Islet precursor cell (in vitro differentiated cells): ENCODE data around the gene OR6C6.
"Not testable (repeated sequence)": the region's sequence is repeated elsewhere in the genome, so short reads cannot be mapped to it uniquely, and the experiment has no call there.

ENCODE experiments used
- DNase-seq: peaks from one replicate; pipeline ENCODE4 v3.0.0-alpha.2; 2018

Gene OR6C6

DNA sequence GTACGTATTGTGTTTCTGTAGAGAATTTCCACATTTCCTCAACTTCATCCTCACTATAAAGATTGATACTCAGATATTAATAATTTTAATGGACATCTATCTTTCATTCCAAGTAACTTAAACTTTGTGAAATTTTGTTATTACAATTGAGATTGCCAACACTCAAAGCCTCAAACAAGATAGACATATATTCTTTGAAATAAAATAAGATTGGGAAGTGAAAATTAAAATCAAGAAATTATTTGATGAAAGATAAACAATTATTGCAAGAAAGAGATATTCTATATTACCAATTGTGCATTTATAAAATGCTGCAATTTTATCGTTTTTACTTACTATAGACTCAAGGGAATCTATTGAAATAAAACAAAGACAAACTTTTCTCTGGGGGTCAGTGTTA, at the start of gene OR6C6:
Gene OR6C6 (minus strand): TSS at position 101 of the 400 bp plus-strand sequence. CDS start 1,337 bp downstream, outside the sequence.
- no peak for DNase-seq

DNA sequence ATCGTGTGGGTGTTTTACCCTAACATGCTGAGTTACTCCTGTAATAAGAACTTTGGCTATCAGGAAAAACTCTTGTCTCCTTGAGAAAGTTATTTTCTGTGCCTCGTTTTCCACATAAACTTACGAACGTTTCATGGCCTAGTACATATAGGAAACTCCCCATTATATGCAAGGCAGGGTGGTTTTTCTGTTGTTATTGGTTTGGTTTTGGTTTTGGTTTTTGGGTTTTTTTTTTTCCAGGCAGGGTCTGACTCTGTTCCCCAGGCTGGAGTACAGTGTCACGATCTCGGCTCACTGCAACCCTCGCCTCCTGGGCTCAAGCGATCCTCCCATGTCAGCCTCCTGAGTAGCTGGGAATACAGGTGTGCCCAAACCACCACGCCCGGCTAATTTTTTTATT, 39.6 kb upstream of the OR6C6 start:
- DNase-seq: no peak

DNA sequence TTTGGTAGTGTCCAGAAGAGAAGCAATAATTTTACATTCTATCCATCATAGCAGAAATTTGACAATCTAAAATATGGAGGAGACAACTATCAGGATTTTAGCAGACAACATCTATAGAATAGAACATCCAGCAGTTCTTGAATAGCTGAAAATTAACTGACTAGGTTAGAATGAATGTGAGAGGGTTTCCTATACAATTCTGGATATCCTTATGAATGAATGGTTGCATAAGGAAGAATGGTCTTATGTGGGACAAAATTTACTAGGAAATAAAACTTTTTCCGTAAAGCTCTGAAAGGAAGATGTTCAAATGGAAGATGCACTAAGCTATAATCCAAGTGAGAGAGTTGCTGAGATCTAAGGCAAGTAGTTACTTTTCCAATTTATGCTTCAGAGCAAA, 34.1 kb upstream of the OR6C6 start, which contains the start of gene OR6C3:
Gene OR6C3 (plus strand): TSS at position 301 of the 400 bp plus-strand sequence. CDS start 955 bp downstream, outside the sequence.
- DNase-seq: no peak

DNA sequence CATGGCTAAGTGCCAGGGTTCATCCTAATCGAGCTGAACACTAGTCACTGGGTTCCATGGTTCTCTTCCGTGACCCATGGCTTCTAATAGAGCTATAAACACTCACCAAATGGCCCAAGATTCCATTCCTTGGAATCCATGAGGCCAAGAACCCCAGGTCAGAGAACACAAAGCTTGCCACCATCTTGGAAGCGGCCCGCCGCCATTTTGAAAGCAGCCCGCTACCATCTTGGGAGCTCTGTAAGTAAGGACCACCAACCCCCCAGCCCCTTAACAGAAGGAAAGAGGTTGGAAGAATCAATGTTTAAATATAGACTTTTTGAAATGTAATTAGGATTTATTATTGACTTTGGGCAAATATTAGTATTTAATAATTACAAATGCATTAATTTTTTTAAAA, 29.4 kb upstream of the OR6C6 start:
- not testable (repeated sequence) for DNase-seq

DNA sequence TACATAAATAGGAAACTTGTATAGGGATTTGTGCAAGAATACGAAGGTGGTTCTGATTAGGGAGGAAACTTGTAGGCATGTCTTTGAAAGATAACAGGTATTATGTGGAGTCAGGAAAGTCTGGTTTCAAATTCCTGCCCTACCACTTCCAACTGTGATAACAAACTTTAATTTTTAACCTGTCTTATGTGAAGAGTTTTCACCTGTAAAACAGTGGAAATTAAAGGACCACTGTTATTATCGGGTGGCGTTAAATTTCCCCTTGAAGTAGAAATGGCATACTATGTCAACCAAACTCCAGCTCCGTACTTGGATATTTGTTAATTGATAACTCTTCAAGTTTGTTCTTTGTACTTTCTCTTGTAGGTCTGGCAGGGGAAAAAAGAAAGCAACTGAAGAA, 23.8 kb upstream of the OR6C6 start:
- DNase-seq: no peak

DNA sequence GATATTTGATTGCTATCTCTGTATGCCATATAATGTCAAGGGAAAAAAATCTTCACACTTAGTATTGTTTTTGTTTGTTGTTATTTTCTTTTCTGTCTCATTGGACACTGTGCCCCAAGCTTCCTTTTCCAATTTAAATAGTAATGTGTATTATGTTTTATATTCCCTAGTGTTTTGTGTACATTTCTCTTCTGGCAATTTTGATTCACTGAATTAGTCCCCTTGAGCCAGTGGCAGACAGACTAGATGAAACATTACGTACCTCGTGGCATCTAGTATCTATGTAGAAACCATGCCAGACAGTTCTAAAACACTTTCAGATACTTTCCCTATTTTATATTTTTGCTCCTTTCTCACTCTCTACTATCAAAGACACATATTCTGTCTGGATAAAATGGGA, 17.7 kb upstream of the OR6C6 start, which contains the start of gene OR6C1:
Gene OR6C1 (plus strand): TSS at position 301 of the 400 bp plus-strand sequence. CDS start 6,257 bp downstream, outside the sequence.
- DNase-seq: no peak

DNA sequence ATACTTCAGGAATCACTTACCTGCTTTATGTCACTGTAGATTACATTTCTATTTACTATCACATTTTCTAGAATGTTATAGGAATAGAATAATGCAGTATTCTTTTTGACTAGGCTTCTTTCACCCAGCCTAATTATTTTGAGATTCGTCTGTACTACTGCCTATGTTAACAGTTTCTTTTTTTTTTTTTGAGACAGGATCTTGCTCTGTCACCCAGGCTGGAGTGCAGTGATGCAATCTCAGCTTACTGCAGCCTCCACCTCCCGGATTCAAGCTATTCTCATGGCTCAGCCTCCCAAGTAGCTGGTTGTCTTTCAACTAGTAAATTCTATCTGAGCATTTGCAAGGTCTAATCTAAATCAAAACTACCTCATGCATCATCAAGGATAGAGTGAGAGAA, 6.4 kb downstream of the OR6C6 start:
- DNase-seq: no peak

DNA sequence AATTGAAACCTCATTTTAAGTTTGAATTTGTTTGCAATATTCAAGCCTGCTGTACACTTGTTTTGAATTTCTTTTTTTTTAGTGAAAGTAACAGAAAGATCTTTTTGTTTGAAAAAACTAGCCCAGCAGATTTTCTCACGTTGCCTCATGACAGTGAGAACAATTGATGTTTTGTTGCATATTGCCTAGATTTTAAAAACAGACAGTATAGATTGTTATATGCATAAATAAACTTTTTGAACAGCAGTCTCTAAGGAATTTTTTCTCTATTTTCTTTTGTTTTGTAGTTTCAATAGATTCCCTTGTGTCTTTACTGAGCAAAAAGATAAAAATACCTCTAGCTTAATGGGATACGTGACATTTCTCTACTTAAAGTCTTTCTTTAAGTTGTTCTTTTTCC, 15.4 kb downstream of the OR6C6 start:
- no peak for DNase-seq

DNA sequence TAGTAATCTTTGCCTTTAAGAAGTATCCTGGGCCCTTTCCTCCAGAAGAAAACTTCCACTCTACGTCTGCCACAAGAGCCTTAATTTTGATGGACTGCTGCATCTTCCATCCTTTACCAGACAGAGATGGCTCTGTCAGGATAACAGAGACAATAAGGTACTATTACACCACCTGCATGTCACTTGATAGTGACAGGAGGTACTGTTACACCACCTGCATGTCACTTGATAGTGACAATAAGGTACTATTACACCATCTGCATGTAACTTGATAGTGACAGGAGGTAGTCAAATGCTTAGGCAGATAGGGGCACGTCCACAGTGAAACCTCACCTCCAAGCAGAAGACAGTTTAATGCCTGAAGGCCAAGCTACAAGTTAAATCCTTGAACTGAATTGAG, 38.1 kb downstream of the OR6C6 start:
- no peak for DNase-seq

DNA sequence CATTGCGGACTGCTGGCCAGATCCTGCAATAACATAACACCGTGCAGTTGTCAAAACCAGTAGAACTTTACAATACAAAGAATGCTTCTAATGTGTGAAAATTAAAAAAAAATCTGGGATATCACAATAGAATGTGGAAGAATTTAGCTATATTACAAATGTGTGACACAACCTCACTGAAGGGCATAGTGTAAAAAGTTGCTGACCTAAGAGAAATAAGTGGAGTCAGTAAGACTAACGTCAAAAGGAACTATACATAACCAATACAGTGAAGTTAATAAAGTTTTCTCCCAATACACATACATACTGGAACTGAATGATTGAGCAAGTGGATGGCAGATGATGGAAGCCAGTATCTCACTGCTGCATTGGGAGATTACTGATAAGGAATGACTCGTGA, 39.5 kb downstream of the OR6C6 start:
- DNase-seq: no peak

DNA sequence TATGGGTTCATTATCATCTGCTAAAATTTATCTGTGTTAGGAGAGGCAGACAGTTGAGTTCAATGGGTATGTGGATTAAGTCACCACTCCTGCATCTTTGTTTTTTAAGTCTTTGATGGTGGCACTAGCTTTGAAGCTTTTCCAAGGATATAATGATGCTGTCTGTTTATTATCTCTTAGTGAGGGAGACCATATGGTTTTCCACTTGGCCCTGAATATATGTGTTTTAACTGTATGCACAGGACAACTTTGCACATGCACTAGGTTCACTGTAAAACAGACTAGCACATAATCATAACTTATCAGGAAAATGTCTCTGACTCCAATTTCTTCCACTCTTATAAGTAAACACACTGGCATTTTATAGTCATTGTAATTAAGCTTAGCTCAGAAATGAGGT, 43.1 kb downstream of the OR6C6 start:
- no peak for DNase-seq

DNA sequence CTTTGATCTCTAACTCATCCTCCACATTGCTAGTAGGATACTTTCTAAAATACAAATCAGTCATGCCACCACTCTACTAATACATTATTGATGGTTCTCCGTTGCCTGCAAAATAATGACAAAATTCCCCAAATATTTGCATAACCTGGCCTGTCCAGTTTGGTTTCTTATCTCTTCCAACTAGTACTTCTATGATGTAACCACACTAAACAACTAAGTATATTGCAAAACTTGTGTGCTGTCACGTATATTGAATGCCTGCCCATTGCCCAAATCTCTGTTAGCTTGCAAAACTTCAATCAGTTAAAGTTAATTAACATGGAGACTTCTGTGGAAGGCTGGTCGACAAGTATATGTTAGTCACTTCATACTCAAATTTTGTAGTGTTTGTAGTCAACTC, 45.4 kb downstream of the OR6C6 start:
- no peak for DNase-seq

DNA sequence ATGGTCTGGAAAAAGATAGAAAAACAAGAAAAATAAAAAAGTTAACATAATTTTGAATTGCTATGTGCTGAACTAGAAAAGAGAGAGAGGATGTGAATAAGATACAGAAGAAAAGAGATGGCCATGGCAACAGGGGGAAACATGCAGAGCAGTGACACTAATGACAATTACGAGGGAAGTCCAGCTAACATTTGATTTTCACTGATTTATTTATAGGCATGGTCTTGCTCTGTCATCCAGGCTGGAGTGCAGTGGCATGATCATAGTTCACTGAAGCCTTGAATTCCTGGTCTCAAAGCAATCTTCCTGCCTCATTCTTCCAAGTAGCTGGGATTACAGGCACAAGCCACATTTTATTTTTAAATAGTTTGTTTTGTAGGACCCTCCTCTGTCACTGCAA, 50.2 kb downstream of the OR6C6 start:
- DNase-seq: no peak

DNA sequence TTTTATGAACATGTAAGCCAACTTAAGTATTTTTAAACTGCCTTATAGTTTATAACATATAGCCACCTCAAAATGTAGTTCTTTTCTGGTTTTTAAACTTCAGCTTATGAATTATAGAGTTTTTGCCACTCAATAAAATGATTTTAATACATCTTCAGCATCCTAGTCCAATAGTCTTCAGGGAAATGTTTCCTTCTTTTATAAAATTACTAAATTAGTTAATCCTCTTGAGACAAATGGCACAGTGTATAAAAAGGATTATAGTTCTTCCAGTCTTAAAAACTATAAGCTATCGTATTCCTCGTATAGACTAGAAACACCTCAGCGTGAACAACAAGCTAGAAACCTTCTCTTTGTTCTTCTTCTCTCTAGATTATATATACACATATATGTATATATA, 52.1 kb downstream of the OR6C6 start, which contains the start of gene OR6C74:
Gene OR6C74 (plus strand): TSS at position 301 of the 400 bp plus-strand sequence. CDS start 2,679 bp downstream, outside the sequence.
- DNase-seq: no peak
